Activated T-helper 9 cell treated with anti-CD3 and anti-CD28 coated beads, Interleukin-2, amount 50 U/mL, for 16 hours (primary cell): ENCODE results near the gene GAK.
A peak's percentile ranks its signal among the peaks of the same experiment; 100 is the strongest.
"Not testable (repeated sequence)": the region's sequence is repeated elsewhere in the genome, so short reads cannot be mapped to it uniquely, and the experiment has no call there.

Source experiments
- DNase-seq: peaks from one replicate; pipeline ENCODE4 v3.0.0-alpha.2; 2020; ENCODE audit warnings: low read depth

Gene GAK

DNA sequence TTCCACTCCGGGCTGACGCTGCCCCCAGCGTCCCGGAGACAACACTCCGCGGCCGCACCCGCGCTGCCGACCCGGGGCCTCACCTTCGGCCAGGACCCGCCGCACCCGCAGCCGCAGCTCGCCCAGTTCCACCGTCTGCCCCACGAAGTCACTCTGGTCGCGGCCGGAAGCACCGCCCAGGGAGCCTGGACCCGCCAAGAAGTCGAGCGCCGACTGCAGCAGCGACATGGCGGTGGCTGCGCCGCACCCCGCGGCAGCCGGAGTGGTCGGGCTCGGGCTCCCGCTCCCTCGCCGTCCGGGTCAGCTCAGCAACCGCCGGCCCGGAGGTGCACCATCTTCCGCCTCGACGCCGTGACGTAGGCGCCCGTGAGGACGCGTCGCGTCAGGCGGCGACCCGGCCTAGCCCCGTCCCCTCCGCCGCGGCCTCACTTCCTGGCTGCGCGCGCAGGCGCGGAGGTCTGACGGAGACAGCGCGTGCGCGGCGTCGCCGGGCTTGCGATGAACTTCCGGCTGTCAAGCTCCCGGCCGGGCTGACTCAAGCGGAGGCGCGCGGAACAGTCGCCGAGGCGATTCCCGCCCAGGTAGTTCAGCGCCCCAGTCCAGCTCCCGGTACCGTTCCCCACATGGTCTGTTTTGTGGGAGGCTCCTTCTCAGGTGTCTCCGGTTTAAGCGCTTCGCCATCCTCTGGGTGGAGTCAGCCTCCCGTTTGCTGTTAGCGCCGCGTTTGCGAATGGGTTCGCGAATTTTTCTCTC lies at the start of gene GAK, which contains the start of gene TMEM175:
Gene GAK, minus strand, starts transcription at position 357 of the 753 bp plus-strand sequence. Its CDS starts 129 bp downstream, at position 228.
Gene TMEM175, plus strand, starts transcription at position 501 of the 753 bp plus-strand sequence. CDS start 15,280 bp downstream, outside the sequence.
- DNase-seq = peak; percentile 95

DNA sequence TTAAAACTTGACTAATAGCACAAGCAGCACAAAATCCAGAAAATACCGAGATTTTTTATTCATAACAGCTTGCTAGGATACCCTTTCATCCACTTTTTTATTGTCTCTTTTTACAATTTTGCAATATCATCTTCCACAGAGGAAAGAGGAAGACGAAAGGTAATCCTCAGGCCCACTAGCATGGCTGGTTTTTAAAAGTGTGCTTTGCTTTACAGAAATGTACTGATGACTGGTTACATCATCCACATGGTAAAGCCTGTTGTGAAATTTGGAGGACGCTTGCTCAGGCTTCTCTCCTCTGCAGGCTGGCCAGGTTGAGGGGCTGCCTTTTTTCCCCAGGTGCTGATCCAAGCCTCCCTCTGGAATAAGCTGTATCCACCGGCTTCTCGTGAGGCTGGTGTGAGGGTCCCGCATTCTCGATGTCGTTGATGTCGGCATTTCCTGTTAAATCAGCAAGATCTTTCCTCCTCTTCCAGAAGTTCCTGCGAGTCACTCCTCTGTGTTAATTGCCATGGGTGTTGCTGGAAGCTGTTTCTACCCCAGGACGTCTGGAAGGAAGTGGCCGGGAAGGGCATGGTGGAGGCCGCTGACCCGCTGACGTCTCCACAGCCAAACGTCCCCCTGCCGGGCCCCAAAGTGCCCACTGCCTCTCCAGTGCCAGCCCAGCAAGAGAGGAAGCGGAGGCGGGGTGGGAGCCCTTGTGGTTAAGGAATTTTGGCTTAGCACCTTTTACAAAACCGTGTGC lies 47.0 kb upstream of the GAK start:
- no peak for DNase-seq

DNA sequence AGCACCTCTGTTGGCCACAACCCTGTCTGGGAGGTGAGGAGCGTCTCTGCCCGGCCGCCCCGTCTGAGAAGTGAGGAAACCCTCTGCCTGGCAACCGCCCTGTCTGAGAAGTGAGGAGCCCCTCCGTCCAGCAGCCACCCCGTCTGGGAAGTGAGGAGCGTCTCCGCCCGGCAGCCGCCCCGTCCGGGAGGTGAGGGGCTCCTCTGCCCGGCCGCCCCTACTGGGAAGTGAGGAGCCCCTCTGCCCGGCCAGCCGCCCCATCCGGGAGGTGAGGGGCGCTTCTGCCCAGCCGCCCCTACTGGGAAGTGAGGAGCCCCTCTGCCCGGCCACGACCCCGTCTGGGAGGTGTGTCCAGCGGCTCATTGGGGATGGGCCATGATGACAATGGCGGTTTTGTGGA lies 43.9 kb upstream of the GAK start:
- not testable (repeated sequence) for DNase-seq

DNA sequence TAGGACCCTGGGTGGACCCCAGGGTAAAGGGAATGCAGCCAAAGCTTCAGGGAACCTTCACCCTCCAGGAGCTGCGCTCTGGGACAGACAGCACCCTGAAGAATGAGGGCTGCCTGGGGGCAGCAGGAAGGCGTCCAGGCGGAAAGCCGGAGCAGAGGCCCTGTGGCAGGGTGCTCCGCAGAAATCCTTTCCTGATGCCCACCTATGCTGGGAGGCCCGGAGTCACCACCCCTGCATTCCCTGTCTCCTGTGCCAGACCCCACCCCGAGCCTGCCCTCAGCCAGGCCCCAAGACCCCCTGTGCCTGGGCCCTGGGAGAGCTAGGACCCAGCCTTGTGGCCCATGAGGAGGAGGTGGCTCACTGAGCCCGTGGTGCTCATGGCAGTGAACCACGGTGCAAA lies 42.6 kb upstream of the GAK start:
- DNase-seq = no peak

DNA sequence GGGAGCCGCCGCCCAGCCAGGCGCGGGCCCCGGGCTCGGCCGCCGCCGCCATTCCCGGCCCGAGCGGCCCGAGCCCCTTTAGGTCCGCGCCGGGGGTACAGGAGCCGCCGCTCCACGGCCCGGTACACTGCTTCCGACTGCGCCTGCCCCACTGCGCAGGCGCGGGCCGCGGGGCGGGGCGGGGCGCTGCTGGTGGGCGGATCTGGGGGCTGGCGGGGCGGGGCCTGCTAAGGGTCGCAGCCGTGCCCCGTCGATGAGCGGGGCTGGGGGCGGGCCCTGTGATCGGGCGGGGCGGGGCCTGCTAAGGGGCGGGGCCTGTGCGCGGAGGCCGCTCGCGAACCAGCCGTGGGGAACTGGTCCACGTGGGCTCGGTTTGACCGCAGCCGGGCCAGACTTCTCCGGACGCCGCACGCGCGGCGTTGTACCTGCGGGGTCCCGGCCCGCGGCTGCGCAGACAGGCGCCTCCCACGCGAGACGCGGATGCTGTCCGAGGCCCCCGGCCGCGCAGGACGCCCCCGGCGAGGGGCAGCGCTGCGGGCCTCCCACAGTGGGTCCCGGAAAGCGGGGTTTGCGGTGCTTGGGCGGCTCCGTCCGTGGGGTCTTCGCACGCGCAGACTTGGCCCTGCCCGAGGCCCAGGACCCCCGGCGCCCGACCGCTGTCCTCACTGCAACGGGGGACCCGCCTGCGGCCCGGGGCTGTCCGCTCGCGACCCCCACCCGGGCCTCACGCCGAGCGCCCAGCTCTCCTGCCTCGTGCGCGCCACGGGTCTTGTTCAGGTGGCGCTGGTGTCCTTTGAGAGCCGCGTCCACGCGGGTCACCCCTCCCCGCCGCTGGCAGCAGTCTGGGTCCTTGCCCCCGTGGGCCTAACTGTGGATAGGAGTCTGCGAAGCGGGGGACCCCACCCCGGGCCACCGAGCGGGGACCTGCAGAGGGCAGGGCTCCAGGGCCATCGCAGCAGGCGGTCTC lies 41.6 kb upstream of the GAK start, which contains the start of gene DGKQ:
Gene DGKQ, minus strand, starts transcription at position 139 of the 967 bp plus-strand sequence. Its CDS starts 87 bp downstream, at position 52.
- DNase-seq = peak; percentile 85

DNA sequence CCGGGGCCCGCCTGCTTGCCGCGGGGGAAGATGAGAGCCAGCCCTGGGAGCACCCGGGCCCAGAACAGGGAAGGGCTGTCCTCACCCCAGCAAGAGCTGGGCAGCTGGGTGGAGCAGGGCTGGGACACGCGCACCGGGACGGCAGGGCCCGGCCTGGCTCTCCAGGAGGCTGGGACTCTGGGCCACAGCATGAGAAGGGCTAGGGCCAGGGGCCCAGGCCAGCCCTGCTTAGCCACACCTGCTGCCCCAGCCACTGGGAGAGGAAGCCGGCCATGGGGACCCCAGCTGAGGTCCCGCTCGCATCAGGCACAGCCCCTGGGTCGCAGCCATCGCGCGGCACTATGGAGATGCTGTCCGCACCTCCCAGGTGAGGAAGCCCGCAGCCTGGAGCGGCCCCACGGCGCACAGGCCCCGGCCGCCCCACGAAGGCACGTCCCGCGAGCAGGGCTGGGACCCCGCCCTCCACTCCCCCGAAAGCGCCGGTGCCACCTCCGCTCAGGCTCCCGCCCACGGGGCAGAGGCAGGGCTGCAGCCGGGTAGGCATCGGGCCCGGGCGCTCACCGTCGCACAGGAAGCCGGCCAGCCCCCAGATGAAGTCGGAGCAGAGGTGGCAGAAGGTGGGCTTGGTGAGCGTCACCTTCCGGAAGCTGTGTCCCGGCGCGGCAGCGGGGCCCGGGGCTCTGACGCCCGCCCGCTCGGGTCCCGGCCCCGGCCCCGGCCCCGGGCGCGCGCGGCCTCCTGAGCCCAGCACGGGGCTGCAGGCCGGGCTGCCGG lies 40.7 kb upstream of the GAK start:
- DNase-seq = peak; percentile 47

DNA sequence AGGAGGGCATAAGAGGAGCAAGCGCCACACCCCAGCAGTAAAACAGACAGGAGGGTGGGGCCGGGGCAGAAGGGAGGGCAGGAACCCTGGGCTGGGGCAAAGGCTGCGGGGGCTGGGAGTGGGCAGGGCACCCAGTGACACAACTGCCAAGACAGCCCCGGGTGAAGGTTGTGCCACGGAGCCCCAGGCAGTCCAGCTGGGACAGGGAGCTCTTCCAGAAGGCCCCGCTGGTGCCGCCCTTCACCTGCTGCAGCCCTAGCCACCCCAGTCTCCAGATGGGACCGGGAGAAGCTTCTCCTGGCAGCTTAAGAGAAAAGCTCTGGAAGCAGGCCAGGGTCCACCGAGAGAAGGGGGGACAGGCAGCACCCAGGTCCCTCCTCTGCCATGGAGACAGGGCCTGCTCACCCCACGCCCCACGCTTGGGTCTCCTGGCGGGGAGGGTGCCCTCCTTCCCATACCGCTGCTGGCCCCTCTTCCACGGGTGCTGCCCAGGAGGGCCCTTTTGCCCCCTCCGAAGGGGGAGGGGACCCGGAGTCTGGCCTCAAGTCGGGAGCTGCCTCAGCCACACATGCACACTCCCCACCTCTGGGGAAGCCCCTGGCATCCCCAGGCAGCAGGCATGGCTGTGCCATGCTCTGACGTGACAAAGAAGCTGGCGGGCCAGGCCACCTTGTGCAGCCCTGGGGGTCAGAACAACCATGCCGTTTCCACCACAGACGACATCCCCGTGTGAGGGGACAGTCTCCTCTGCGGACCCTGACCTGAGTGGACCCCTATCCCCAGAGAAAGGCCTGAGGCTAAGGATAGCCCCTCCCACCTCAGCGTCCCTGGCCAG lies 39.8 kb upstream of the GAK start:
- no peak for DNase-seq

DNA sequence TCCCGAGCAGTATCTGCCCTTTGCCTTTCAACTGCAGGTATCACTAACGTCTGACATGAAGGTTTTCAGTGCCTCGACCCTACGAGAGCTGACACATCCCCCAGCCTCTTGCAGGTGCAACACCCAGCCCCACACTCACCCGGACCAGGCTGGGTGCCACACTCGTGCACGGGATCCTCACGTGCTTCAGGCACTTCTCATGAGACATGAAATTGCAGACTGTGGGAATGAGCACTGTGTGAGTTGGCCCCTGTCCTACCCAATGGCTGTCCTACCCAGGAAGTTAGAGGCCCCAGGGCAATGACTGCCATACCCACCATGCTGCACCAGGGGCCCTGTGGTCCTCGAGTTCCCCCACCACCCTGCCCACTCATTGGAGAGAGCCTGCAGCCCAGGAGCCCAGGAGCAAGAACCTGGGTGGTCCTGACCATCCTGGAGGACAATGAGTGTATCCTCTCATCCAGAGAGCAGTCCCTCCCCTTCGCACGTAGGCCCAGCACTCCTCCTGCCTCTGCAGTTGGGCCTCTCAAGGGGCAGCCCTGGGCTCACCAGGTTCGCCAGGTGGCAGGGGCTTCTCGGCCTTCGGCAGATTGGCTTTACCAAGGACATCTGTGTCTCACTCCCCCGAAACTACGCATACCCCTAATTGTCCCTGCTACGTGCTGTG lies 38.9 kb upstream of the GAK start:
- no peak for DNase-seq

DNA sequence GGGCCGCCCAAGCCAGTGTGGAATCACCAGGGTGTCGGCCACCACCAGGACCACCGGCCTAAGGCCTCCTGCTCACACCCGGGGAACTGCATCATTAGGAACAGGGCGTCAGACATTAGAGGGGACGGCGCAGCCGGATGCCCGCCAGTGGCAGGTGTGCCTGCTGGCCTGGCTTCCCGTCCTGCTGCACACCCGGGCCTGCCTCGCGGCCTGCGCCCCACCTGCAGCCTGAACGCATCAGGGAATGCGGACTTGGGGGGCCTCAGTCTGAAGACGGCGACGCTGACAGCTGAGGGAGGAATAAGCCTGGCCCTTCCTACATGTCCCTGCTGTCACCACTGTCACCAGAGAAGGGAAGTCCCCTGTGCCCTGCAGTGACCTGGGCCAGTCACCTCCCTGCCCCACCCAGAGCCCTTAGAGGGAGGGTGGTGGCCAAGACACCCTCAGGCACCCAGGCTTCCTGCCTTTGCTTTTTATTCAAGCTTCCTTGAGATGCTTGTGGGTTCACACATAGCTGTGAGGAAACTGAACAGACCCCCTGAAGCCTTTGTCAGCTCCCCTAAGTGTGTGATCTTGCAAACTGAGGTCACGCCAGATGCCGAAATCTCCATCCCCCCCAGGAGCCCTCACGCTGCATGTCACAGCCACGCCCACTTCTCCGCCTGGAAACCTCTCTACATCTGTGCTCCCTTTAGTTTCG lies 38.1 kb upstream of the GAK start:
- no peak for DNase-seq

DNA sequence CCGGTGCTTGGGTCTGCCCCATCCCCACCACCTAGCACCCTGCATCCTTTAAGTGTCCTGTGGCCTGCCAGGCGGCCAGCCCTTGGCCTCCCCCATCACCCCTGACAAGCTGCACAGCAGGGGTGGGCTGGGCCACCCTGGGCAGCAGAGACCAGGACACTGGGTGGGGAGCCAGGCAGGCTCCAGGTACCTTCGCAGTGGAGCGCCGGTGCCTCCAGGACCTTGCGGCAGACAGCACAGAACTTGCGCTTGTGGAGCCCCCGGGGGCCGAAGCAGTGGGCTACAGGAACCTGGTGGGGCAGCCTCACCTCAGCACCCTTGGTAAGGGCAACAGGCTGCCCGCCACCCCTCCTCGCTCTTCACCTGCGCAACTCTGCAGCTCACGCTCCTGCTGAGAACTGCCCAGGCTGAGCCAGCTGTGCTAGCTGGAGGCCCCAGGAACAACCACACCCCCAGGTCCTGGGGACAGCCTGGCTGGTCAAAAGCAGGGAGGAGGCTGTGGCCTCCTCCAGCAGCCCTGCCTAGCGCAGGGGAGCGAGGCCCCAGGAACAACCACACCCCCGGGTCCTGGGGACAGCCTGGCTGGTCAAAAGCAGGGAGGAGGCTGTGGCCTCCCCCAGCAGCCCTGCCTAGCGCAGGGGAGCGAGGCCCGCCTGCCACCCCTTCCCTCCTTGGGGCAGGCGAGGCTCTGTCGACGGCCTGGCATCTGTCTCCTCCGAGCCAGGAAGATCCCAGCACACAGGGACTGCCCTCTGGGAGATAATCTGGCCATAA lies 36.7 kb upstream of the GAK start:
- no peak for DNase-seq

DNA sequence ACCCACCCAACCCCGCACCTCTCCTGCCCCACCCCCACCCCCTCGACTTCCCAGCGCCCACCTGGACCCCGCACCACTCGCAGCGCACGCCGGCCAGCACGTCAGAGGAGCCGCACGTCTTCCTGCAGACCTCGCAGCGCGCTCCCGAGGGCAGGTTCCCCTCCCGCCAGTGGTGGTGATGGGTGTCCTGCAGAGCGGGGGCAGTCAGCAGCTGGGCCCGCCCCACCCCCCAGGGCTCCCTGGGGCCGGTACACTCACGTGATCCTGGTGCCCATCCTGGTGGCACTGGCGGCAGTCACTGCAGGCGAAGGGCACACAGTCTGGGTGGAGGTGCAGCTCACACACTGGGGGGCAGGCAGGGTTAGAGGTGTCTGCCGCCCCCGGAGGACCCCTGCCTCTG lies 36.1 kb upstream of the GAK start:
- no peak for DNase-seq

DNA sequence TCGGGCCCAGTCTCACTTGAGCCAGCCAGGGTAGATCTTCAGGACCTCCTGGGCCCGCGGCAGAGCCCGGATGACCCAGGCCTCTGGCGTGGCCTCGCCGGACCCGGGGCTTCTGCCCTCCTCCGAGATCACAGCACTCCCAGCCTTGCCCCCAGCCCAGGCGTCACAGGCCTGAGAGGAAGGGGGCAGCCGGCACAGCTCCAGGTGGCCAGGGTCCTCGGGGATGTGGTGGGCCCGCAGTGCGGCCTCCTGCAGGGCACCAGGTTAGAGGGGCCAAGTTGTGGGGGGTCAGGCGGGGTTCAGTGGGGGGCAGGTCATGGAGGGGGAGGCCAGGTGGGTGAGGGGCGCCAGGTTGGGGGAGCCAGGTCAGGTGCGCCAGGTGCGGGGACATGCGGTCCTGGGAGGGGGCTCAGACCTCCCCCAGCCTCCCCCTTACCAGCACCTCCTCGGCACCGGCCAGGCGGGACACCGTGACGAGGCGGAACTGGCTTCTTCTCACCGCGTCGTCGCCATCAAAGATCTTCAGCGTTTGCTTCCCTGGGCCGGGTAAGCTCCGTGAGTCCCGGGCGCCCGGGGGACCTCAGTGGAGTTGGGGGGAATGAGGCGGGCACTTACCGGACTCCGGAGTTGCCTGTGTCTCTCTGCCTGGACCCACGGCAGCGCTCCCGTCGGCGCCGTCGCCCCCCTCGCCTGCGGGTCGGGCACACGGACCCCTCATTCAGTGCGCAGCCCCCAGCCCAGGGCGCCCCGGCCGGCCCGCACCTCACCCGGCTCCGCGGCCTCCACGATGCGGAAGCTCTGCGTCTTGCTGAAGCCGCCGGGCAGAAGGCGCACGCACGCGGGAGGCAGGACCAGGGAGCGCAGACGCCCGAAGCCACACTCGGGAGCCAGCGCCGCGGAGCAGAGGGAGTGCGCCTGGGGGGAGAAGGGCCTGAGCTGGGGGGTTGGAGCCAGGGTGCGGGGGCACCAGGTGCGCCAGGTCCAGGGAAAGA lies 35.3 kb upstream of the GAK start:
- DNase-seq = no peak

DNA sequence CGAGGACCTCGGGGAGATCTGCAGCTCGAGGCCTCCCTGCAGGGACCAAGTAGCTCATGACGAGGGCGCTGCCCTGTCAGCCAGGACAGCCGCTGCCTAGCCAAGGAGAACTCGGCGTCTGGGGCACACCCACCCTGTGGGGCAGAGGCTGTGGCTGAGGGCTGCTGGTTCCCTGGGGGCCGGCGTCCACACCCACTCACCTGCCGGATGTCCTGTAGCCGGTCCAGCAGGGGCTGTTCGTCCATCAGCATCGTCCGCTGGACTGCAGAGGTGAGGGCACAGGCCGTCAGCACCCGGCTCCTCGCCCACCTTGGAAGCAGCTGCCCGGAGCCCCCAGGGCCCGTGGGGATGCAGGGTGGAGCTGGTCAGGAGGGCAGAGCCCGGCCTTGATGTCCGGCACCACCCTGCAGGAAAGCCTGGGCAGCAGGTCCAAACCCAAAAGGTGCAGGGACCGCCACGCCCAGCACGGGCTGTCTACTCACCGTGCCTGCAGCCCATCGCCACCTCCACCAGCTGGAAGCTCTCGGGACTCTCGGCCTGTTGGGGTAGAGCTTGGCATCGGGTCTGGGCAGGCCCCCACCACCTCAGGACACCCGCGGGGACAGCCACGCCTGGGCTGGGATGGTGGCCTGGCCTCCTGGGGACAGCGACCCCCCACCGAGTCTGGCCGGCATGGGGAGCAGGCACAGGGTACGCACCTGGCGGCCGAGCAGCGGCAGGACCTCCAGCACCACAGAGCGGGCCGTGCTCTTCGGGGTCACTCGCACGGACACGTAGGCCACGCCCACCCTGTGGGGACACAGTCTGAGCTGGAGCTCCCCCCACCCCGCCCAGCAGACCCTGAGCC lies 34.4 kb upstream of the GAK start:
- DNase-seq = no peak

DNA sequence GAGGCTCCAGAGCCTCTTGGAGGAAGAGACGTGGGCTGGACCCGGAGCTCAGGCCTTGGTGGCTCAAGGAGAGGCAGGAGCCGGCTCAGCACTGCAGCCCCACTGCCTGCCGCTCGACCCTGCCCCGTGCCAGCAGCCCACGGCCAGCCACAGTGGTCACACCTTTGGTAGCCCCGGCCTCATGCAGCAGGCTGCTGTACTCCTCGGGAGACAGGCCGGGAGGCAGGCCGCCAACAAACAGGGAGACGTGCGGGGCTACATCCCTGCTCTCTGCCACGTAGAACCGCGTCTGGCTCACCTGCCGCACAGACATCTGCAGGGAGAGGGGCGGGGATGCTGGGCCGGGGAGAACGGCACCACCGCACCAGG lies 33.6 kb upstream of the GAK start:
- no peak for DNase-seq

DNA sequence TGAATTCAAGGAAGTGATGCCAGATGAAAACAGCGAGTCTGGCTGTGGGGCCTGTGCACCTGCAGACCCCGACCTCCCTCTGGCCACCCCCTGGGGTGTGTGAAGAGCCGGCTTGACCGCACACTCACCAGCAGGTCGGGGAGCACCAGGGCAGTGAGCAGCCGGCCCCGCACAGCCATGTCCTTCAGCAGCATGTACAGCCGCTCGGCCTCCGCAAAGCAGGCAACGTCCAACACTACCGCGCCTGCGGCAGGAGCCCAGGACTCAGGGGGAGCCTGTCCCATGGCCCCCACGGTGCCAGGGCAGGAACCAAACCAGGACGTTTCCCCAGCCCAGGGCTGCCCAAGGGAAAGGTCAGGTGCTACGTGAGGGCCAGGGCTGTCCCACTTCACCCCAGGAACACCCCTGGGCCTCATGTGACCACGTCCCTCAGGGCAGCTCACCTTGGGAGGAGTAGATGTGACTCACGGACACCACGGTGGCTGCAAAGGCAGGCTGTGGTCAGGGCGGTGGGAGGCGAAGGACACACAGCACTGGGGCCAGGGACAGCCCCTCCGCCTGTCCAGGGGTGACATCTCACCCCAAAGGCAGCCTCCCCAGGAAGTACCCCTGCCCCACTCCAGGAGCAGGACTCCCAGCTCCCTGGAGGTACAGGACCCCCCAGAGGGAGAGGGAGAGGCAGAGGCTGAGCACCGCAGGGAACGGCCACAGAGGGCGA lies 33.1 kb upstream of the GAK start:
- DNase-seq = no peak
